GM18498 (cell line): ENCODE results near the gene SNAPC5.
"Not testable (repeated sequence)": the region's sequence is repeated elsewhere in the genome, so short reads cannot be mapped to it uniquely, and the experiment has no call there.

Experiments
- ATAC-seq: cut with Tn5 transposase; IDR thresholded peaks from one replicate; pipeline ENCODE4 v1.9.1; 2021; ENCODE audit warnings: mild to moderate bottlenecking, moderate library complexity; ENCODE audit not compliant: unreplicated experiment

The SNAPC5 gene

DNA sequence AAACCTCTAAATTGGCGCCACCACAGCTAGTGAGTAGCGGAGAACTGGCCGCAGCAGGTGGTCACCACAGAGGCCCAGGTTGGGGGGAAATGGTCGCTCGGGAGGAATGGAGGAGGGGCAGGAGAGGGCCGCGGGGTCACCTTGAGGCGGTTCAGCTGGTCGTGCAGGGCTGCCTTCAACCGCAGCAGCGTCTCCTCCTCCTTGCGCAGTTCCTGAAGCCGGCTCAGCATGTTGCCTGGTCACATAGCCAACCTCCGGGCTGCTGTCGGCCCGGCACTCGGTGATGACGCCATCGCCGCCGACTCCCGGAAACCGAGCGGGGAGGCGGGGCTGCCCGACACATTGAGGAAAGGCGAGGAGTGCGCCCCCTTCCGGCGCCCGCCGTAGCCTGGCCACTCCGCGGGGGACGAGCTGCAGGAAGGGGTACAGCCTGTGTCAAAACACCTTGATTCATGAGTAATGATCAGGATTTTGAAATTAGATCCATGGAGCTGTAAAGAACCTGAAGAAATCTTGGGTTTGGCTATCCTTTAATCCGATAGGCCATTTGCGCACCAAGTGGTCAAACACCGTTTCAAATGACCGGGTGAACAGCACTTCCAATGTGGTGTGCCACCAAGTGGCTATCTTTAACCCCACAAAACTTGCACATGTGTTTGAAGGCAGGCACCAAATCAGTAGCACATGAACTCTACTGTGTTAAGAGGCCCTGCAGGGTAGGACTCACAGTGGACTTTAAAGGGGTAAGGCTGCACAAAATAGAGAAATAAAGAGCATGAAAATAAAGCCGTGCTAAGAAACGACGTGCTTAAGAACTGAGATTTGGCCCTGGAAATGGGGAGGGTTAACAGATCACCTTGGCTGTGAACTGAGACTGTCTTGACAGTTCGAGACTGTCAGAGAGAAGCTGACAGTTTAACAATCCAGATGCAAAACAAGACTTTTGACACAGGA, at the start of gene SNAPC5:
Gene SNAPC5 (minus strand): TSS at position 261 of the 954 bp plus-strand sequence. CDS start 31 bp downstream, at position 230.
- peak; percentile 90 for ATAC-seq

- no peak for ATAC-seq
These were observed 47.7 kb upstream of the SNAPC5 start for GRCh38 chr15:66545255-66545654.

GRCh38 chr15:66542896-66543295, 45.3 kb upstream of the SNAPC5 start:
- ATAC-seq: no peak

GRCh38 chr15:66535056-66535455, 37.5 kb upstream of the SNAPC5 start:
- ATAC-seq: no peak

GRCh38 chr15:66524838-66525237, 27.3 kb upstream of the SNAPC5 start:
- ATAC-seq: no peak

GRCh38 chr15:66523926-66524325, 26.4 kb upstream of the SNAPC5 start:
- no peak for ATAC-seq

DNA sequence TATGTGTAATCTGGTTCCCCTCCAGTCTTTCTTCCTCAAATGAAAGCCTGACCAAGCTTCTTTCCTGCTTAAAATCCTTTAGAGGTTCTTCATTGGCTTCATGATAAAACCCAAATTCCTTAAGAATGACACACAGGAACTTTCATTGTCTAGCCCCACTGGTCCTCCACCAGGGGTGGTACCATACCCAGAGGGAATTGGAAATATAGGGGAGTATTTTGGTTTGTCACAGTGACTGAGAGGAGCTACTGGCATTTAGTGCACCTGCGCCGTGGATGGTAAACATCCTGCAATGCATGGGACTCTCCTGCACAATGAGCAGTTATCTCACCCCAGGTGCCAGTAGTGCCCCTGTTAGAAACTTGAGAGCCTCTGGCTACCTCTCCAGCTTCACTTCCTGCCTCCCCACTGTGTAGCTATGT, 18.4 kb upstream of the SNAPC5 start:
- no peak for ATAC-seq

DNA sequence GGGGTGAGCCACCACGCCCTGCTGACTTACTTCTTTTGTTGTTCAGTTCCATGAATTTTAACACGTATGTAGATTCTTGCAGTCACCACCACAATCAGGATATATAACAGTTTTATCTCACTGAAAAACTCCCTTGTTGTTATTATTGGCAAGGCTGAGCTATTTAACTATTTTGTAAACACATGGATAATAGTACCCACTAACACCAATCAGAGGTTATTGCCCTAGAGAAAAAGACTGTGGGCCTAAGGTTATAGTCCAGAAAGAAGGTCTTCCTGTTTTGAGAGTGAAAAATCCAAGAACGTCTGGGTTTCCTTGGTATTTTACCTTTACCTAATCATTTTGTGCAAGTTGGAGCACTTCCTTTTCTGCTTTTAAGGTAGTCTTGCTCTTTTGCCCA, 17.0 kb upstream of the SNAPC5 start:
- no peak for ATAC-seq

DNA sequence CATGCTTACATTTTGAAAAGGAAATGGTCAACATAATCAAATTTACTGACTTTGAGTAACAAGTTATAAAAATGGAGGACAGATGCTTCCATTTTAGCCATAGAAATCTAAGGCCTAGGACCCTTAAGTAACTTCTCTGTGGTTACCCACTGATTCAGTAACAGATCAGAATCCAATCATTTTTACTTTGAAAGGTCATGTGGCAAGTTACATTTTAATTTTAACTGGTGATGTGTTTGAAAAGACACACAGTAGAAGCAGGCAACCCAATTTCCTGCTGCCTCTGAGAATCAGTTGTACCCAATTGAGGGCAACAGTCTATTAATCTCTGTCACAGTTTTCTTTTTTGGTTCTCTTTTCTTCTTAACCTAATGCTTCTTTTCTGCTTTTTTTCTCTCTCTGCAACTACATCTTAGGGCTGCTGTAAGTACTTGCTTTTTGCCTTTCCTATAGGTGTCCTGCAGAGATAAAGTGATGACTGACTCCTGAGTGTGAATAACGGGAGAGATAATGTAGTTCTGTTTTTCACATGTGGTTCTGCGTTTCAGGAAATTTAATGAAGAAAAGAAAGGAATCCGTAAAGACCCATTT, 10.8 kb upstream of the SNAPC5 start:
- ATAC-seq: no peak

GRCh38 chr15:66505818-66506217, 8.3 kb upstream of the SNAPC5 start:
- no peak for ATAC-seq

DNA sequence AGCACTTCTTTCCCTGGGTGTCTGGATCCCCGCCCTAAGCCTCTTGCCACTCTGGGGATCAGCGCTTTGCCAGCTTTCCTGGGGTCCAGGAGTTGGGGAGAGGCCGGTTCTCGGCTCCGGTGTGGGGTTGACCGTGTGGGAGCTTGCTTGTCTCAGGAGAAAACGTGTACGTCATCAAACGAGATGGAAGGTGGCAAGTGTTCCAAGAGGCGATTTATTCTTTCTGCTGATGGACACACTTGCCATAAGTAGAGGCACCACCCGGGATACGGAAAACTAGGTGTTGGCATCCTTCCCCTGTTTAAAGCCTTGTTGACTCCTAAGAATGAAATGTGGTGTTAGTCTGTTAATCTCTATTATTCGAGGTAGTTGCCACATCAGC, 7.9 kb upstream of the SNAPC5 start:
- ATAC-seq: no peak

DNA sequence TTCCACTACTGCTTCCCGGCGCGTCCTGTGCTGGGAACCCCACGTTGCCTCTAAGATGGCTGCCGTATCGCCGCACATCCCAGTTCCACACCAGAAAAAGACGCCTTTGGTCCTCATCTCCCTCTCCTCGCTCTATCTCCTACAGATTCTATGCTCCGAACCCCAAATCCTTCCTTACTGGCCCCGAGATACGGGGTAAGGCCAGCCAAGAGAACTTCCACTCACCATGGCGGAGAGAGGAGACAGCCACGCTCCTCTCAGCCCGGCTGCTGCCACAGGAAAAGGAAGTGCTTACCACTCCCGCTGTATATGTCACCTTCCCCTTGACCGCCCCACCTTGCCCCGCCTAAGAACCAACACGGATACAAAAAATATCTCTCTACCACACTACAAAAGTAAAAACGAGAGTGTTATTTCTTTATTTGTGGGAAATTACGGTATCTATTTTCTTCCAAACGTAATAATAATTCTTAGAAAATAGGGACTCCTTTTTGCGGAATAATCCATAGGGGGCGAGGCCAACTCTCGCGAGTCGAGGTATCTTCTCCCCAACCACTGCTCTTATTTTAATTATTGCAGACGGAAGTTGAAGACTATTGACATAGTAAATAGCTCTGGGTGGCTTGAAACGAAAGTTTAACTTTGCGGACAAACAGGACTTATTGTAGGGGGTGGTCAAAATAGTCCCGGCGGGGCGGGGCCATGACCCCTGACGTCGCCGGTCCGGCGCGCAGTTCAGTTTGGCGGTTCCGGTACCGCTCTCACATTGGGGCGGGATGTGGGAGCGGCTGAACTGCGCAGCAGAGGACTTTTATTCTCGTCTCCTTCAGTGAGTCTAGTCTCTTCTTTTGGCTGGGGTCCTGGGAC, 7.2 kb upstream of the SNAPC5 start, which contains the start of the genes RPL4 and ZWILCH:
Gene RPL4 (minus strand): TSS at position 293 of the 867 bp plus-strand sequence. CDS start 65 bp downstream, at position 228.
Gene ZWILCH (plus strand): TSS at position 764 of the 867 bp plus-strand sequence. CDS start 13 bp downstream, at position 777.
- ATAC-seq: peak; percentile 79

DNA sequence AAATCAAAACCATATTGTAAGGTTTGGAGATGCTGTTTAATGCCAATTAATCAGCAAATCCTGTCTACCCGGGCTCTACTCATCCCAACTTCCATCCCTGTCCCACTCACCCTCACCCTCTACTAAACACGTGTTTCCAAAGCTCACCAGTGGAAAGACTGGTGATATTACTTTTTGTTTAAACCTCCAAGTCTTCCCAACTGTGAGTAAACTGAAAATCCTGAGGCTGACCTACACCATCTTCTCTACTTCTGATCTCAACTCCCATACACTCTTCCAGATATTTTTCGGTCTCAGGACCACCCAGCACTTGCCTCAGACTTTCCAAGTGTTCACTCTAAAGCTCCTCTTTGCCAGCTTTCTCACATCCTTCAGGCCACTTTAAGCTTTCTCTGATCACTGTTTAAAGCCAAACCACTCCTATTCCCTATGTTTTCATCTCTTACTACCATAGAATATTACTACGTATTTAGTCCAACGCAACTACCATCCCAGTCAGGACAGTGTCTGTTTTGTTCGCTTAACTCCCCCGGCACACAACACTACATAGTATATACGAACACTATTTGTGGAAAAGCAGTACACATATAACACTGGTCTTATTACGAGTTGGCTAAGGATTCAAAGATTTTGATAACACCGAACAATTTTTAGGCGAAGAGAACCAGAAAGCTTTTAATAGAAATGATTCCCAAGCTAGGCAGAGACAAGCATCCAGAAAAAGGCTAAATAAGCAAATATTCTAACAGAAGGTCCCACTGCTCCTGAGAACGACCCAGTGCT, 6.4 kb upstream of the SNAPC5 start:
- ATAC-seq: no peak

GRCh38 chr15:66503041-66503648, 5.6 kb upstream of the SNAPC5 start:
- ATAC-seq: not testable (repeated sequence)

- ATAC-seq: no peak
These were observed 4.9 kb upstream of the SNAPC5 start for GRCh38 chr15:66502491-66502890.

DNA sequence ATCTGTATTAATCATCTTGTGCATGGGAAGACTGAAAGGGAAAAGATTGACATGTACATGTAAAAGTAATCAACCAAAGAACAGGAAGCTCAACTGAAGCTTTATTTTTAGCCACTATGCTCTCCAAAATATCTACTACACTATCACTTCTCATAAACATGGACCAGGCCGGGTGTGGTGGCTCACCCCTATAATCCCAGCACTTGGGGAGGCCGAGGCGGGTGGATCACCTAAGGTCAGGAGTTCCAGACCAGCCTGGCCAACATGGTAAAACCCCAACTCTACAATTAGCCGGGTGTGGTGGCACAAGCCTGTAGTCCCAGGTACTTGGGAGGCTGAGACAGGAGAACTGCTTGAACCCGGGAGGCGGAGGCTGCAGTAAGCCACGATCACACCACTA, 2.8 kb upstream of the SNAPC5 start:
- ATAC-seq: not testable (repeated sequence)

DNA sequence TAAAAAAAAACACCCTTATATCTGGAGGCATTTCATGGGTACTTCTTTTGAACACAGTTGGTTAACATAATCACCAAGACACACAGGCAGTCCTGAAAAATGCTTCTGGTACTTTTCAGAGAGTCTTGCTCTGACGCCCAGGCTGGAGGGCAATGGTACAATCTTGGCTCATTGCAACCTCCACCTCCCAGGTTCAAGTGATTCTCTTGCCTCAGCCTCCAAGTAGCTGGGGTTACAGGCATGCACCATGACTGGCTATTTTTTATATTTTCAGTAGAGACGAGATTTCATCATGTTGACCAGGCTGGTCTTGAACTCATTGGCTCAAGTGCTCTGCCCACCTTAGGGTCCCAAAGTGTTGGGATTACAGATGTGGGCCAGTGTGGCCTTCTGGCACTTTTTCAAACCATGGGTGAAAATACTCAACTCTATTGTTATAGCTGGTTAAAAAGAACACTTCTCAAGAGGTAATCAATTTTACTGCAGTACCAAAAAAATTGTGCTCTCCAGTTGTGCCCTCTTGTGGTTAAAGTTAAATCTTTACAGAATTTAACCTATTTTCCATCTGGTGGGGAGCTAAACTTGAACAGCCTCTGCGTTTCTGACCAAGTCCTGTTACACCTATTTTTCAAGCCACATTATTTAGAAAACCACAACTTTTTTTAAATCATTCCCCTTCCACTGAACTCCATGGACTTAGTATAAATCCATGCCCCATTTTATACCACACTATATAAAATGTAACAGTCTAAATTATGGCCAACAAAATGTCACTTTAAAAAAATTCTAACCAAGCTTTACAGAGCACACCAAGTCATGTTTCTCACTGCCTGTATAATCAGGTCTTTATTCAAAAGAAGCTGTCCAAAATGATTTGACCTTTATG, 1.2 kb upstream of the SNAPC5 start:
- no peak for ATAC-seq

DNA sequence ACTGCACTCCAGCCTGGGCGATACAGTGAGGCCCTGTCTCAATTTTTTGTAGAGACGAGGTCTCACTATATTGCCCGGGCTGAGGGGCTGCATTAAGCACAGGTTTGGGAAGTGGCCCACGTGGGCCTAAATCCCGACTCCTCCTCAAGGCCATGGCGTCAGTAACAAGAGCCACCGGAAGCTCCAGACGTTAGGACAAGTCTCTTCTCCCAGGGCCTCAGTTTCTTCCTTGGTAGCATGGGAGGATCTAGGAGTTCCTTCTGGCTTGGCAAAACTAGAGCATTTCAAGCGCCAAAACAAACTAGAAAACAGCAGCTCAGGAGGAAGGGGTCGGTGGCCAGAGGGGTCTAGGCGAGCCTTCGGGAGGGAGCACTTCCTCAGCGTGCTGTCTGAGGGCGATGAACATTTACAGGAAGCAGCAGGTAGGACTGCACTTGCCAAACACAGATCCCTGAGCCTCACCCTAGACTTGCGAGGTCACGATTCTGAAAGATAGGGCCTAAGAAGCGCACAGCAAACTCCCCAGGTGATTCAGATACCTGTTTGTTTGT, 536 bp downstream of the SNAPC5 start:
- peak; percentile 21 for ATAC-seq
